Measurements from ENCODE around the gene ATP1B1.
"Not testable (repeated sequence)": the region's sequence is repeated elsewhere in the genome, so short reads cannot be mapped to it uniquely, and the experiment has no call there.

Gene ATP1B1

DNA sequence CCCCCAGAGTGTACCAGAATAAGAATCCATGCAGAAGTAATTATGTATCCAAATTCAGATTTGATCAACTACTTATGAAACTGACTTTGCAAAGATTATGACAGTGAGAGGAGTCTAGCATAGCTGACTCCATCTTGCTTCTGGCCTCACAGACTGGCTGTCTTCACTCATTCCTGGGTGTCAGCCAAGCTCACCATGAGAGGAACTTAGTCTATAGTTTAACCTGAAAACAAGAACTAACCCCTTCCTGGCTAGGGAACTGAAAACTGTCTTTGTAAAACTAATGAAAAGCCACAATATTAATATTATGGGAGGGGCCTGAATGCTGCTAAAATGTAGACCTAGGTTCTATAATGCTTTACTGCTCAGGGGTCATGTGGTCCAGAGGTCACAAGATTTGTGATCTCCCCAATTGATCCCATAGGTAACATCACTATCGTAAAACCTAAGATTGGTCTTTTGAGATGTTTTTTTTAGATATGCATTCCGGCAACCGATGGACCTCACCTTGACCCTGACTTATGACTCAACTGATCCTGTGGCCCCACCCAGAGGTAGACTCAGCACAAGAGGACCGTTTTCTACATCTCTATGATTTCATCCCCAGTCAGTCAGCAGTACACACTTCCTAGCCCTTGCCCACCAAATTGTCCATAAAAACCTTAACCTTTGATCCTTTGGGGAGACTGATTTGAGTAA is 55.2 kb downstream of the ATP1B1 start:
- TF ChIP-seq, protein P1, sequence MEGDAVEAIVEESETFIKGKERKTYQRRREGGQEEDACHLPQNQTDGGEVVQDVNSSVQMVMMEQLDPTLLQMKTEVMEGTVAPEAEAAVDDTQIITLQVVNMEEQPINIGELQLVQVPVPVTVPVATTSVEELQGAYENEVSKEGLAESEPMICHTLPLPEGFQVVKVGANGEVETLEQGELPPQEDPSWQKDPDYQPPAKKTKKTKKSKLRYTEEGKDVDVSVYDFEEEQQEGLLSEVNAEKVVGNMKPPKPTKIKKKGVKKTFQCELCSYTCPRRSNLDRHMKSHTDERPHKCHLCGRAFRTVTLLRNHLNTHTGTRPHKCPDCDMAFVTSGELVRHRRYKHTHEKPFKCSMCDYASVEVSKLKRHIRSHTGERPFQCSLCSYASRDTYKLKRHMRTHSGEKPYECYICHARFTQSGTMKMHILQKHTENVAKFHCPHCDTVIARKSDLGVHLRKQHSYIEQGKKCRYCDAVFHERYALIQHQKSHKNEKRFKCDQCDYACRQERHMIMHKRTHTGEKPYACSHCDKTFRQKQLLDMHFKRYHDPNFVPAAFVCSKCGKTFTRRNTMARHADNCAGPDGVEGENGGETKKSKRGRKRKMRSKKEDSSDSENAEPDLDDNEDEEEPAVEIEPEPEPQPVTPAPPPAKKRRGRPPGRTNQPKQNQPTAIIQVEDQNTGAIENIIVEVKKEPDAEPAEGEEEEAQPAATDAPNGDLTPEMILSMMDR (IDR thresholded peaks at IDR 0.05; ENCODE audit: insufficient read depth, low read length, poor library complexity, severe bottlenecking): no peak
- TF ChIP-seq EZH2phosphoT487 (conservative IDR thresholded peaks at IDR 0.05; ENCODE audit: low read length): no peak
- Histone ChIP-seq H3K9me2 (replicated peaks; ENCODE audit: insufficient read depth, low read length) (no peaks in the 10 kb centered on the region), H3K9ac (ENCODE audit: low read length) (no peak overlapping the region), H3F3A (ENCODE audit: insufficient read depth) (no peaks in the 10 kb centered on the region), H2AFZ (ENCODE audit: low read depth, low read length, severe bottlenecking) (no peak overlapping the region), H3K36me3 (ENCODE audit: low read length) (no peaks in the 10 kb centered on the region), H4K20me1 (ENCODE audit: low read depth, low read length) (no peaks in the 10 kb centered on the region), H3K9me3 (ENCODE audit: insufficient read depth, low read length) (no peaks in the 10 kb centered on the region), H3K79me2 (ENCODE audit: insufficient read depth, low read length) (no peaks in the 10 kb centered on the region), H3K4me2 (ENCODE audit: low read depth, low read length, poor library complexity, severe bottlenecking) (no peak overlapping the region), H3K27ac (ENCODE audit: low read depth, low read length) (no peak overlapping the region), H3K4me3 (ENCODE audit: insufficient read depth, low read length, poor library complexity, severe bottlenecking) (no peak overlapping the region), H3K27me3 (ENCODE audit: low read length) (no peaks in the 10 kb centered on the region)

DNA sequence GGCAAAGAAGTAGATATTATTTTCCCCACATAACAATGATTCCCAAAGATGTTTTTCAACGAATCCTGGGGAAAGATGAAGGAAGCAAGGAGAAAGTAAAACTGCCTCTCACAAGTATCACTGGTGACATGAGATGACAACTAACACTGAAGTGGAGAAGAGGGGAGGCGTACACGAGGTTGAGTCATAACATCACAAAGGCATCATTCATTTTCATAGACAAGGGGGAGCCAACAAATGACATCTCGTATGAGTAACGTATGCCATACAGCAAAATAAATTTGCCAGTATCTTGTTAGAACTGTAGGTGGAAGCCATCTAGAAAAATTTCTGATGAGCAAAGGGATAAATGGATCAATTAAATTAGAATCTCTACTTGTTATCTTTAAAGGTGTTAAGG is 56.6 kb downstream of the ATP1B1 start:
- no peaks in the 10 kb centered on the region for H4K20me1 ChIP-seq (ENCODE audit: low read depth, low read length)
- no peaks in the 10 kb centered on the region for H3K79me2 ChIP-seq (ENCODE audit: insufficient read depth, low read length)
- H3K36me3 ChIP-seq (ENCODE audit: low read length): no peaks in the 10 kb centered on the region
- H3K27me3 ChIP-seq (ENCODE audit: low read length): no peaks in the 10 kb centered on the region
- no peak overlapping the region for H3K4me3 ChIP-seq (ENCODE audit: insufficient read depth, low read length, poor library complexity, severe bottlenecking)
- H3K4me2 ChIP-seq (ENCODE audit: low read depth, low read length, poor library complexity, severe bottlenecking): no peak overlapping the region
- no peak overlapping the region for H2AFZ ChIP-seq (ENCODE audit: low read depth, low read length, severe bottlenecking)
- no peak overlapping the region for H3K9ac ChIP-seq (ENCODE audit: low read length)
- H3K9me2 ChIP-seq (replicated peaks; ENCODE audit: insufficient read depth, low read length): no peaks in the 10 kb centered on the region
- no peak for TF ChIP-seq EZH2phosphoT487 (conservative IDR thresholded peaks at IDR 0.05; ENCODE audit: low read length)
- TF ChIP-seq, protein P1 (IDR thresholded peaks at IDR 0.05; ENCODE audit: insufficient read depth, low read length, poor library complexity, severe bottlenecking): no peak
- no peak overlapping the region for H3K27ac ChIP-seq (ENCODE audit: low read depth, low read length)
- H3F3A ChIP-seq (ENCODE audit: insufficient read depth): no peaks in the 10 kb centered on the region
- H3K9me3 ChIP-seq (ENCODE audit: insufficient read depth, low read length): no peaks in the 10 kb centered on the region

GRCh38 chr1:169175461-169175860 is 69.0 kb downstream of the ATP1B1 start:
- Histone ChIP-seq H3K27me3 (ENCODE audit: low read length) (no peaks in the 10 kb centered on the region), H3K4me2 (ENCODE audit: low read depth, low read length, poor library complexity, severe bottlenecking) (no peak overlapping the region), H4K20me1 (ENCODE audit: low read depth, low read length) (no peaks in the 10 kb centered on the region), H3K36me3 (ENCODE audit: low read length) (no peaks in the 10 kb centered on the region), H3F3A (ENCODE audit: insufficient read depth) (no peaks in the 10 kb centered on the region), H3K27ac (ENCODE audit: low read depth, low read length) (no peak overlapping the region), H3K9me3 (ENCODE audit: insufficient read depth, low read length) (no peaks in the 10 kb centered on the region), H2AFZ (ENCODE audit: low read depth, low read length, severe bottlenecking) (no peak overlapping the region), H3K9ac (ENCODE audit: low read length) (no peak overlapping the region), H3K4me3 (ENCODE audit: insufficient read depth, low read length, poor library complexity, severe bottlenecking) (no peak overlapping the region), H3K79me2 (ENCODE audit: insufficient read depth, low read length) (no peaks in the 10 kb centered on the region), H3K9me2 (replicated peaks; ENCODE audit: insufficient read depth, low read length) (no peaks in the 10 kb centered on the region)
- TF ChIP-seq, protein P1 (IDR thresholded peaks at IDR 0.05; ENCODE audit: insufficient read depth, low read length, poor library complexity, severe bottlenecking): no peak
- TF ChIP-seq EZH2phosphoT487 (conservative IDR thresholded peaks at IDR 0.05; ENCODE audit: low read length): no peak

- not testable (repeated sequence) for H3K36me3 ChIP-seq (ENCODE audit: low read length); H4K20me1 ChIP-seq (ENCODE audit: low read depth, low read length); H3F3A ChIP-seq (ENCODE audit: insufficient read depth)
Measured at GRCh38 chr1:169179431-169179830, 72.9 kb downstream of the ATP1B1 start.

More at GRCh38 chr1:169179431-169179830, 72.9 kb downstream of the ATP1B1 start:
- not testable (repeated sequence) for H3K4me2 ChIP-seq (ENCODE audit: low read depth, low read length, poor library complexity, severe bottlenecking); H3K9me3 ChIP-seq (ENCODE audit: insufficient read depth, low read length); H3K27me3 ChIP-seq (ENCODE audit: low read length); H3K9me2 ChIP-seq (replicated peaks; ENCODE audit: insufficient read depth, low read length); H3K9ac ChIP-seq (ENCODE audit: low read length); H3K27ac ChIP-seq (ENCODE audit: low read depth, low read length); H2AFZ ChIP-seq (ENCODE audit: low read depth, low read length, severe bottlenecking); H3K79me2 ChIP-seq (ENCODE audit: insufficient read depth, low read length); H3K4me3 ChIP-seq (ENCODE audit: insufficient read depth, low read length, poor library complexity, severe bottlenecking)

Measured in SU-DHL-6 (cell line).